GM18507 (cell line): ENCODE measurements around the gene TMX2.
A peak's percentile ranks its signal among the peaks of the same experiment; 100 is the strongest.

Experiments used
- DNase-seq: peaks from one replicate; pipeline ENCODE4 v3.0.0; 2011; ENCODE audit warnings: low read depth; ENCODE audit not compliant: insufficient read length; ENCODE audit errors: extremely low spot score
- FAIRE-seq: peaks from 2 replicates; lab custom pipeline; 2011; peaks lifted over from hg19 to GRCh38; lab: Jason Lieb, UNC

The TMX2 gene

DNA sequence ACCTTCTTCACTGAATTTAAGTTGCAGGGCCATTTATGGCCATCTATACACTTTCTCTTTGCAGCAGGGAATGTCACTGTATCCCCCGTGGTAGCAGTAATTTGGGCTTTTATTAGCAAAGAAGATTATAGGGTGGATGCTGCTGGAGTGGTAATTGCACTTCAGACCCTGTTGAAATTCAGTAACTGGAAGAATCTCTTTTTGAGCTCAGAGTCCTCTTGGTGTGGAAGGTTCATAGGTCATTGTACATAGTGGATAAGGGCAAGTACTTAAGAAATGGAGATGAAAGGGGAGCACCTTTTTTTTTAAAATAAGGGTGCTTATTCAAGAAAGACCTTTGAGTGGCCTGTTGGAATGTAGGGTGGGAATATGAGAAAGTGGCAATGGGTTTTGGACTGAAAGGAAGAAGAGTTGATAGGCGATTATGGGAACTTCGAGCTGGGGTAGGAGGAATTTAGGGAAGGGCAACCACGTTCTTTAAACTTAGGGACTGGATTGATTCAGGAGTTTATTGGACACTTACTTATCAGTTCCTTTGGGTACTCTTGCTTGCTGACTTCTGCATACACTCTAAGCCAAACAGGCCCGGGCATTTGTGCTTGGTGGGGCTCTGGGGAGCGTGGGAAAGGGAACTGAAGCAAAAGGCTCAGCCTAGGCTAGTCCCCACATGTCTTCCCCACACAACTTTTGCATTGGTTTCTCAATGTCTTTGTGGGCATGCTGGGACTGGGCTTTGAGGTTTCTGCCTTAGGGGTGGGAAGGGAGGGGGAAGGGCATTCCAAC, 75.7 kb downstream of the TMX2 start:
- FAIRE-seq (peak; percentile 74), DNase-seq (no peak)

DNA sequence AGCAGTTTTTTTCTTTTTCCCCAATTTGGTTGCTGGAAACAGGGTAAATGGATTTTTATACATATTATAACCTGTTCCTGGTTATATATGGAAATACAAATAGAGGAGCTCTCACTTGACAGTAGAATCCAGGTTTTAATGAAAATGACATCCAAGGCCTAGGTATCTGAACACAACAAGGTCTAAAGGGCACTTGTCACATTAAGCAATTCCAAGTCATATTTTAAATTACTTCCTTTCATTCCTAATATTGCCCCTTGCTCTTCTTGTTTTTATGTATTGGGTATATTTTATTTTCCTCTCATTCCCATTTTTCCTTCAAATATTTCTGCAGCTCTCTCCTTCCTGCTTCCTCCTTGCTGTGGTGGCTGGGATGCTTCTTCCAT, 76.3 kb downstream of the TMX2 start:
- no peak for DNase-seq
- no peak for FAIRE-seq
